Gastrocnemius medialis (tissue), 4 donors: Measurements from ENCODE around the gene ARHGEF26.

Experiments
- POLR2A ChIP-seq, 2 donors: fragments of 450-650 bp; IDR thresholded peaks; one replicate each; pipeline ENCODE4 v1.6.1; 2017; ENCODE audit warnings: antibody characterized with exemption in 2 of 2, mild to moderate bottlenecking in 2 of 2, moderate library complexity in 2 of 2
- TF ChIP-seq, protein P1 (sequence below), 5 experiments: fragments of 450-650 bp in 3 of 5; fragments of 200-600 bp in 2 of 5; sonication (generic) in 2 of 5; IDR thresholded peaks in 4 of 5; conservative IDR thresholded peaks in 1 of 5; 1 replicate in 4 of 5; 2 replicates in 1 of 5; pipeline ENCODE4 v1.5.1; 2016 to 2019; ENCODE audit warnings: antibody characterized with exemption in 5 of 5, mild to moderate bottlenecking in 3 of 5, moderate library complexity in 3 of 5

GRCh38 chr3:154115332-154115731 lies 5.9 kb upstream of the ARHGEF26 start:
- TF ChIP-seq, protein P1, sequence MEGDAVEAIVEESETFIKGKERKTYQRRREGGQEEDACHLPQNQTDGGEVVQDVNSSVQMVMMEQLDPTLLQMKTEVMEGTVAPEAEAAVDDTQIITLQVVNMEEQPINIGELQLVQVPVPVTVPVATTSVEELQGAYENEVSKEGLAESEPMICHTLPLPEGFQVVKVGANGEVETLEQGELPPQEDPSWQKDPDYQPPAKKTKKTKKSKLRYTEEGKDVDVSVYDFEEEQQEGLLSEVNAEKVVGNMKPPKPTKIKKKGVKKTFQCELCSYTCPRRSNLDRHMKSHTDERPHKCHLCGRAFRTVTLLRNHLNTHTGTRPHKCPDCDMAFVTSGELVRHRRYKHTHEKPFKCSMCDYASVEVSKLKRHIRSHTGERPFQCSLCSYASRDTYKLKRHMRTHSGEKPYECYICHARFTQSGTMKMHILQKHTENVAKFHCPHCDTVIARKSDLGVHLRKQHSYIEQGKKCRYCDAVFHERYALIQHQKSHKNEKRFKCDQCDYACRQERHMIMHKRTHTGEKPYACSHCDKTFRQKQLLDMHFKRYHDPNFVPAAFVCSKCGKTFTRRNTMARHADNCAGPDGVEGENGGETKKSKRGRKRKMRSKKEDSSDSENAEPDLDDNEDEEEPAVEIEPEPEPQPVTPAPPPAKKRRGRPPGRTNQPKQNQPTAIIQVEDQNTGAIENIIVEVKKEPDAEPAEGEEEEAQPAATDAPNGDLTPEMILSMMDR (IDR thresholded peaks at IDR 0.05 in 4 of 5, conservative IDR thresholded peaks at IDR 0.05 in 1 of 5): no peak
- no peak for TF ChIP-seq POLR2A (IDR thresholded peaks at IDR 0.05)
